ENCODE measurements around the gene TBX15.
A peak's percentile ranks its signal among the peaks of the same experiment; 100 is the strongest.

- TF ChIP-seq REST (IDR thresholded peaks at IDR 0.05; ENCODE audit: insufficient read depth in 1 of 2, low read depth in 2 of 2, low read length in 2 of 2), result peak in 1 of 2 experiments; percentile 13; a peak in 1 of 4 replicates
- no peak for TF ChIP-seq POLR2AphosphoS5 (IDR thresholded peaks at IDR 0.05; ENCODE audit: low read depth, low read length)
- no peak for TF ChIP-seq SIN3A (IDR thresholded peaks at IDR 0.05; ENCODE audit: borderline replicate concordance, insufficient read depth, low read length)
- no peak for TF ChIP-seq FOXP2 (optimal IDR thresholded peaks at IDR 0.05; ENCODE audit: borderline replicate concordance, extremely low read depth, extremely low read length, insufficient read depth)
Measured at GRCh38 chr1:118927427-118928187, 60.5 kb downstream of the TBX15 start.

Measured in PFSK-1 (cell line).